Activated T-cell treated with anti-CD3 and anti-CD28 coated beads for 1 hour (primary cell): ENCODE measurements around the gene IYD.

Experiments
- DNase-seq: peaks from one replicate; pipeline ENCODE4 v3.0.0-alpha.2; 2020; ENCODE audit warnings: low read depth

Gene IYD

DNA sequence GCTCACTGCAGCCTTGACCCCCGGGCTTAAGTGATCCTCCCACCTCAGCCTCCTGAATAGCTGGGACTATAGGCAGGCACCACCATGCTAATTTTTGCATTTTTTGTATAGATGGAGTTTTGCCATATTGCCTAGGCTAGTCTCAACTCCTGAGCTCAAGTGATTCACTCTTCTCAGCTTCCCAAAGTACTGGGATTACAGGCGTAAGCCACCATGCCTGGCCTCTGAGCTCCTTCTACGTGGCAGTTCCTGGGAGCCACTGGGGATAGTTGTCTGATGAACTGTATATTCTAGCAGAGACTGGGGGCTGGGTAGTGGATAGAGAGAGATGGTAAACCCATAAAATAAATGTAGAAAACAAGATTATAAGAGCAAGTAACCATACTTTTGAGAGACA lies 26.1 kb downstream of the IYD start:
- no peak for DNase-seq

DNA sequence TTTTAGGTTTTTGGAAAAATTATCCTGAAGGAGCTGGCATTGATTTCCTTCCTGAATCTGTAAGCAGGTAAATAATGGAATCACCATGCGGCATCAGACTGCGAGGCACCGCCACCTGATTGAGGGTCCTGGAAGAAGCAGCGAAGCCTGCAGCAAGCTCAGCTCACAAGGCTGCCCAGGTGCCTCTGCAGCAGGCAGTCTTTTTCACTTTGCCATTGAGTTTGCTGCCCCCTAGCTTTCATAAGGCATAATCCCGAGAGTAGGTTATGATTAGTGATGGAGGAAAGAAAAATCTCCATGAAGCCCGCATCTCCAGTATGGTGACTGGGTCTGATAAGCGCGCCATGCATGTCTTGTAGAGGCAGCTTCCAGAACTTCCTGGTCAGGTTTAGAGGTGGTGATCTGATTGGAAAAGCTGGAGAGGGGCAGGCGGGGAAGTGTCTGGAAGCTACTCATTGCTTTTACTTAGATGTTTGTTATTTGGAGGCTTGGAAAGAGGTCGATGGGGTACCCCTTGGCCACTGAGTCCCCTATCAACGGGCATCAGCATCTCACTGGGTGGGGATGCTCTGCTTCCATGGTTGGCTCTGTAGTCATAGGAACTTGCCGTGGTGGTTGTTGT lies 26.7 kb downstream of the IYD start:
- DNase-seq = no peak

DNA sequence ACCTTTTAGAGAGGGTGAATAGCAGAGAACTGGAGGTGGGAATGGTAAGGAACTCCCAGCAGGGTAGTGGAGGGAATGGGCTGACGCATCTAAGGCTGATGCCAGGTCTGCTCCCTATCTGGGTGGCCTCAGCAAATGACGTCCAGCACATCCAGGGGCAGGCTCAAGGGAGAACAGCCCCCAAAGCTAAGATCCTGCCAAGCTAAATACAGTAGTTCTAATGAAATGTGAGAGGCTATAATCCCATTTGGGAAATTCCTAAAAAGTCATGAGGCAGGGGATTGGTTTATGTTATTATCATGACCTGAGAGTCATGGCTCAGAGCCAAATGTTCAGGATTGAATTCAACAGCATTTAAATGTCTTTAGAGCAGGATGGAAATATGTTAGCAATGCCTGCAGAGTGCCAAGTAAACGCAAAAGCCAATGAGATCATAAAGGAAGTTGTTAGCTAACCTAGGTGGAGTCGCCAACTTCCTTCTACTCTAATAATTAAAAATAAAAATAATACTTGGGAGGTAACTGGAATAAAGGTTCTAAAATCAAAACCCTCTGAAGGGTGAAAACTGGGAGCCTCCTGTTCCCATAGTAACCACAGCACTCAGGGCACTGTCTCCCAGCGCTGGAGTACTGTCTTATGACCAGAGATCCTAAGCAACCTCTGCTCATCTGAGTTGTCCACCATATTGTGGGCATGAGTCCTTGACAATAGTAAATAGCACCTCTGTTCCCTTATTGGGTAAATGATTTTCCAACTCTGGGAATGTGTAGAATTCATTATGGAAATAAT lies 34.8 kb downstream of the IYD start:
- no peak for DNase-seq

DNA sequence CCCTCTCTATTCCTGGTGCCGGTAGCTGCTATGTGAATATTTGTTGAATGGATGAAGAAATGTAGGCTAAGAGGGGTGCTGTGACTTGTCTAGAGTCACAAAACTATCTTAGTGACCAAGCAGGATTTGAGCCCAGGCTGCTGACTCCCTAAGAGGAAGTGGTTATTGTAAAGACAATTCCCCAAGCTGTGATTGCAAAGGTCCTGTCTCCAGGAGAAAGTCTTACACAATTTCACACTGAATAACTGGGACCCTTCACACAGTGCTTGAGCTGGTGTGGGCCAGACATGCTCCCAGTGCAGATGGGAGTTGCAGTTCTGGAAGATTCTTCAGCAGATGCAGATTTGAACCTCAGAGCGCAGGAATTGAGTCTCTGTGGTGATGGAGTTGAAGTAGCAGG lies 38.1 kb downstream of the IYD start:
- no peak for DNase-seq

DNA sequence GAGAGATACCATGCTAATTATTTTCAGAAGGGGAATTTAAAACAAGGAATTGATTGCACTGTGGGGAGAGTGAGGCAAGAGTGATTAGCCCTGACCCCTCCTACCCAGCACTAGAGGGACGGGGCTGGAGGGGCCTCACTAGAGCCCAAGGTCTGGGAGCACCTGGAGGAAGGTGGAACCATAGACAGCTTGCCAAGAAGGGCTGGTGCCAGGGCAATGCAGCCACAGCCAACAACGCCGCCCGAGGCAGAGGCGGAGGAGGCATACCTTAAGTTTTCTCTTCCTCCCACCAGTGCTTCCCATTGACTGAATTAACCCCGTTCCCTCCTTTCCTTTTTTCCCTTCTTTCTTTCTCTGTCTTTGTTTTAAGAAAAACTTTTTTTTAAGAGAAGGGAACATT lies 40.0 kb downstream of the IYD start:
- no peak for DNase-seq

DNA sequence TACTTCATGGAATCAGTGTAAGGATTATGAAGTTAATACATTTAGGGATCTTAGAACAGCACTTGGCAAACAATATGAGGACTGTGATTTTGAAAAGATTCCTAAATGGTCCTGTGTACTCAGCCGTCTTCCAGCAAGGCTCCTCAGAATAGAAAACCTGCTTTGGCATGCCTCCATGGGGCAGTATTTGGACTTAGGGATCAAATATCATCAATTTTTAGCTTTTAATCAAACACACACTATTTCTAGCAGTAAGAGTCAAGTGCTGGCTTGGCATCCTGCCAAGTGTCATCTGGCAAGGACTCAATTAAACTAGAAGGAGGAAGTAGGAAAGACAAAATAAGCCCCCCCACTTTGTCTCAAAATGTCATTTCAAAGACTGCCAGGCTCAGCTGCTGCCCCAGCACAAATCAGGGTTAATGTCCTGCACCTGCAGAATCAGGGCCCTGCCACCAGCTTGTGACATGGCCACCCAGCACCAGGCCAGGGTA lies 40.8 kb downstream of the IYD start:
- DNase-seq = no peak

DNA sequence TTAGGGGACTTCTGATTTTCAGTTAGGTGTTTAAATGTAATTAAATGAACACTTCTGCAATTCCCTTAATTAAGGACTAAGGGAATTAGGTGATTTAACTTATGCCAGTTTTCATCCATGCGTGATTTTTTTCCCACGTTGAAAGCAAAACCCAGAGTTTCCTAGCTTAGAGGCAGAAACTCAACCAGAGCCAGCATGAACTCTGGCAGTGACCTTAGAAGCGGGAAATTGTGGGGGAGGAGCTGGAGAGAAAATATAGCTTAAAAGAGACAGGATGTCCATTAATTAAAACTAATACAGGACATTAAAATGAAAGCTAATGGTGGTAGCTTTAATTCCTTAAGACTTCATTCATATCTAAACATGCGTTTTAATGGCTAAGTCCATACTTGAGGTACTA lies 41.6 kb downstream of the IYD start:
- DNase-seq = no peak

DNA sequence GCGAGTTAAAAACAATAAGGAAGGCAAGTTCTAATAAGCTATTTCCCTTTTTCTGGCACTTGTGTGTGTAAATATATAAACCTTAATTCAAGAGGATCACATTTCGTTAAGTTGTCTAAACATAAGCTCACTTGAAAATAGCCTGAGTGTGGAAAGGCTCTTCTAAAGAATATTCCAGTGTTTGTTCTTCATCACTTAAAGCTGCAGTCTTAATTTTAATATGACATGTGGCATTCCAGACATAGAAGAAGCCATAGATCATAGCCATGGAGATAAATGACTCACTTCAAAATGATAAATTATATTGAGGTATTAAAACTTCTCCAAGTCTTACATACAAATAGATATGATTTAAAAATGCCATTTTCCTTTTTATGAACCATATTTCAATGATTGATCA lies 42.1 kb downstream of the IYD start:
- no peak for DNase-seq

DNA sequence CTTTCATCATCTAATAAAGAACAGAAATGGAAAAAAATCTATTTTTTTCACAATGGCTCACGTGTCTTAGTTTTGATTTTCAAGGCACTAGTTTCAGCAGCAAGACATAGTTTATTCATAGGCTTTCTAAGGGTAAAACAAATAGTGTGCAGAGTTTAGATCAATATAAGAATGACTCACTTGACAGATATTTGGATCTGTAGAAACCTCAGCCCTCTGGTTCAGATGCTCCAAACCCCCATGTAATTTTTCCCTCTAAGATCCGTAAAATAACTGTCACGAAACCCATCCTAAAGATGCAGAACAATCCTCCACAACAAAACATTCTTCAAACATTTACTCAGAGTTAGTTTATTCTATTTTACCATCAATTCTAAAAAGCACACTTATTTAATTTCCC lies 43.4 kb downstream of the IYD start:
- no peak for DNase-seq

DNA sequence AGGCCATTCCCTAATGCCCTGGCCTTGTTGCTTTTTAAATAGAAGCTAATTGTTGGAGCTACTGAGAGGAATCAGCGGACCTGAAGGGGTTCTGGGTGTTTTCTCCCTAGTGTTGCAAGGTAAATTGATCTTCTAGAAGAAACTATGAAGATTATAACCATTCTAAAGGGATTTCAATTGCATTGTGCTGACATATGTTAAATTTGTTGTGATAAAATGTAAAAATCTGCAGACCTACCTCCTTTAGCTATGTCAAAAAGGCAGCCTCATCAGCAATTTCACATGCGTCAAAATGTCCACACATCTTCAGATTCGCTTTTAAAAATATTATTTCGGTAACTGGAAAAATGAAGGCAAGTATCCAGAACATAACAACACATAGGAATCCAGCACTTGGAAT lies 44.4 kb downstream of the IYD start:
- no peak for DNase-seq

DNA sequence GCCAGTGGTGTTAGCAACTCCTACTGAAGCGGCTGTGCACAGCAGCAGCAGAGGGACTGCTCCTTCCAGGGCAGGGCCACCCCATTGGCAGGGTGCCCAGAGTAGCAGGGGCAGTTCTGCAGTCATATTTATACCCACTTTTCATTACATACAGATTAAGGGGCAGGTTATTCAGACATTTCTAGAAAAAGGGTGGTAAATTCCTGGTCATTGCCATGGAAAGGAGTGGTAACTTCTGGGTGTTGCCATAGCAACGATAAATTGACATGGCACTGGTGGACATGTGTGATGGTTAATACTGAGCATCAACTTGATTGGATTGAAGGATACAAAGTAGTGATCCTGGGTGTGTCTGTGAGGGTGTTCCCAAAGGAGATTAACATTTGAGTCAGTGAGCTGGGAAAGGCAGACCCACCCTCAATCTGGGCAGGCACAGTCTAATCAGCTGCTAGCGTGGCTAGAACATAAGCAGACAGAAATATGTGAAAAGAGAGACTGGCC lies 45.0 kb downstream of the IYD start:
- DNase-seq = no peak

DNA sequence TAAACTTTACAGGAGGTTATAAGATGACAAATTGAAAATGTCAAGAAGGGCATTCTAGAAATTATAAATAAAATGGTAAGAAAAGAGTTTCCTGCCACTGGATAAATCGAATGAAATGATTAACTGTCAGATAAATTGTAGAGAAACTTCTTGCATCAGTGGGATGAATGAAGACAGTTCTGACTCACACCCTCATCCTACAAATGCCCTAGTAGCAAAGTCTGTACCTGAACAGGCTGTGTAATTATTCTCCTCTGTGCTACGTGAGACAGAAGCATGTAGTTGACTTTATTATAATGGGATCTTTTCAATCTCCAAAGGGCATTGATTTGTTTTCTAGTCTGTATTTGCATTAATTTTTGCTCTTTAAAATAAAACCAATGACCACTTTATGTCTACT lies 47.3 kb downstream of the IYD start:
- DNase-seq = no peak

DNA sequence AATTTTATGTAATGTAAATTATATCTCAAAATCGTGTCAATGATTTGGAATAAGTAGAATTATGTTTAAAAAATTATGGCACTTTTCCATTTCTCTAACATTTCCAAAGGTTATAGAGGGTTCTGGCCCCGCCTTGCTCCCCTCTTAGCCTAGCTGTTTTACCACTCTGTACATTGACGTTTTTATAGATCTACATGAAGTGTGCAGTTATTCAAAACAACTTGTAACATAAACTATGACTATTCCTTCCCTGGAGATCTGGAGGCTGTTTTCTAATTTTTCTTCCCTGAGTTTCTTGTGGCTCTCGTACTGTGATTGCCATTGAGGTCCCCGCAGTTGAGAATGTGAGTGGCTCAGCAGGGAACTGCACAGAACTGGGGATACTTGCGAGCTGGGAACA lies 48.4 kb downstream of the IYD start:
- no peak for DNase-seq

DNA sequence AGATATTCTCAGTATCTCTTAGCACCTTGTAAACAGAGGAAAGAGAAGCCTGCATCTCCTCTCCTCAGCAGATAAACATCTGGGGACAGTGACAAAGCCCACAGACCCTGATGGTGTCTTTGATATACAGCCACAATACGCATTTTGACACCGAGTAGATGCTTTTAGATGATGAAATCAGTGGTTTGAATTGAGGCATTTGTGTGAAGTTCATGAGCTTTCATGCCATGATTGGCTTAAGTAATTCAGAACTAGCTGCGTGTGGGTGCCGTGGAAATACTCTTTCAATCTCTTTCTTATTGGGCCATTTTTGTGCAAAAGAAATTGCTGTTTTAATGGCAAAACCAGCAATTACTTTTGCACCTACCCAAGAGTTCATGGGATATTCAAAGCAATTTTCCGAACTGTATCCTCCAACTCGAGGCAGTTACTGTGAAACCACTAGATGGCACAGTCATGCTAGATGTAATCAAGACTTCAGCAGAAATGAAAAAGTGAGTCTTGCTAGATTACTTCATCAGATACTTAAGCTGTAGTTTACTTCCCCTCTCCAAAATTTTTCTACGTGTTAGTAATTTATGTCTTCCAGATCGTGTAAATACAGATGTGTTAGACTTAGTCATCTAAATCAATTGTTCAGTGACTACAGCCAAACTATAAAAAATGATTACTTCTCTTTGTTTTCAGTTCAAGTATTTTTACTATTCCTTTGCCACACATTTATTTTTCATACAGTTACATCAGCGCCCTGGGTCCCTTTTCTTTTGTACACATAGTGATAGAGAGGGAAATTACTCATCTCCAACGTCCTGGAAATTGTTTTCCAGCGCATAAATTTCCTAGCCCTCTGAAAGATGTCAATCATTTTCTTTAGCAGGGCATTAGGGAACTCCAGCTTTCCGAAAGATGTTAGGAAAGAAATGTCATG lies 49.4 kb downstream of the IYD start:
- no peak for DNase-seq

DNA sequence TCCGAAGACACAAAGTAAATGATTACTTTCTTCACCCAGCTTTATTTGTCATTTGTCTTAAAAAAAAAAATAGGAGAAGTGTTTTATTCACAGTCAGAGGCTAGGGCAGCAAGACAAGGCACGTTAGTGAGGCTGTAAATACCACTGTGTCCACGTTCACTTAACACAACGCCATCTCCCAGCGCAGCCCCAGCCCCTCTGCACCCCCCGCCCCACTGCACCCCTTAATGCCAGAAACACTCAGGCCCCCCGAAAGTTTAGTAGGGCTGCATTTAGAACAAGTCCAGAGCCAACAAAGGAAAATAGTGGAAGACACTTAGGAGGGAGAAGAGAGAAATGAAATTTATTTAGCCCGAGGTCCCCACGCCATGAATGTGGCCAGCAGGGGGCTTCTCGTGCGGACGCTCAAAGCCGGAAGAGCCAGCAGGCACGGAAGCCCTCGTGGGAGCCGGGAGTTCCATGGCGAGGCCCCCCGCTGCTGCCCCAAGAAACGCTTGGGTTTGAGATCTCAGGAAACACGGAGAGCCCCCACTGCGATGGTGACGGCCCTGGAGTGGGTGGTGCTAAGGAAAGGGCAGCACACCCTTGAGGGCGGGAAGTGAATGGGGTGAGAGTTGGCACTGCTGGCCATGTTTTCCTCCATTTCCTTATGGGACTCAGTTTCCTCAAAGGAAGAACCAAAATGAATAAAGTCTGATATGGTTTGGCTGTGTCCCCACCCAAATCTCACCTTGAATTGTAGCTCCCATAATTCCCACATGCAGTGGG lies 50.2 kb downstream of the IYD start:
- DNase-seq = peak; percentile 31

DNA sequence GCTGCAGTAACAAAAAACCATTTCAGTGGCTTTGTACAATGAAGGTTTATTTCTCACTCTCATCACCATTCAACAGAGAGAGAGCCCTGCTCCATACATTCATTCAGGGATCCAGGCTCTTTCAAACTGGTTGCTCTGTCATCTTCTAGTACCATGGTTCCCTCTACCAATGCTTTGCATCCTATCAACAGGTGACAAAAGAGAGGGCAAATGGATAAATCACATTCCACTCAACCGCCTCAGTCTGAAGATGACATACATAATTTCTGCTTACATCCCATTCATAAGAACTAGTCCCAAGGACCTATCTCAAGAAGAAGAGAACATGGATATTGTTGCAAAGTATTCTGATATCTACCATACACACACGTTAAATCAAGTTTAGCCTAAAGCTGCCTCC lies 51.6 kb downstream of the IYD start:
- DNase-seq = no peak

DNA sequence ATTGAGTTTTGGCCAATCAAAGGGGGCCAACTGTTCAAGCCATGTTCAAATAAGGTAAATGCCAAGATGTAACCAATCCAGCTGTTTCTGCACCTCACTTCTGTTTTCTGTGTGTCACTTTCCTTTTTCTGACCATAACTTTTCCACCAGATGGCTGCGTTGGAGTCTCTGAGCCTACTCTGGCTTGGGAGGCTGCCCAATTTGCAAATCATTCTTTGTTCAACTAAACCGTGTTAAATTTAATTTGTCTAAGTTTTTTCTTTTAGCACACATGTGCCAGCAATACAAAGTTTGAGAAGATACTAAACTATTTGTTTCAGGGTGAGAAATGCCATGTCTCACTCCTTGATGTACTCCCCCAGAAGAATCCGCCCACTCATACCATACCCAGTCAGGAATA lies 52.1 kb downstream of the IYD start:
- DNase-seq = no peak

DNA sequence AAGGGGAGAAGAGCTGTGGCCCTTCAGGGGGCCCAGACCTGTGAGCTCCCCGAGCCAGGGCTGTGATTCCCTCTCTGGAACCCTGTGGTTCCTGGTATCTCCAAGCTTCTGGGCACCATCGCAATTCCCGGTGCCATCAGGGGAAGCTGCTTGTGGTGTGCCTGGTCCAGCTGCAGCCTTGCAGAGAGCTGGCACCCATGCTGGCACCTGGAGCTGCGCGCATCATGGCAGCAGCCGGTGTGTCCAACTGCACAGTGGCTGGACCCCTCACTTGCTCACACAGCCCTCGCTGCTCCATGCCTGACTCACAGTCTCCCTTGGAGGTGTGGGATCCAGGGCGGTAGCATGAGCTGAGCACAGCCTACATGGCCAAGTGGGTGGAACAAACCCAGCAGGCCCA lies 56.7 kb downstream of the IYD start:
- no peak for DNase-seq

DNA sequence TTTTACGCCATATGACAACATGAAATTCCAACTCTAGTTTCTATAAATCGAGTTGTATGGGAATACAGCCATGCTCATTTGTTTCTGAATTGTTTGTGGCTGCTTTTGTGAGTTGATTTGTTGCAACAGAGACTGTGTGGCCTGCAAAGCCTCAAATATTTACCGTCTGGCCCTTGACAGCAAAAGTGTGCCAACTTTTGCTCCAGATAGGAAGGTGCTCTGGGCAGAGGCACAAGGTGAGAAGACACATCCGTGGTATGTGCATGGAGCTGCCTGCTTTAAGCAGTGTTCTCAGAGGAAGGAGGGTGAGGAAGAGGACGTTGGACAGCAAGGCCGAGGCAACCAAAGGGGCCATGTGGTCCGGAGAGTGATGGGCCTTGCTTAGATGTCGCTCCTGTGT lies 57.4 kb downstream of the IYD start:
- DNase-seq = no peak

DNA sequence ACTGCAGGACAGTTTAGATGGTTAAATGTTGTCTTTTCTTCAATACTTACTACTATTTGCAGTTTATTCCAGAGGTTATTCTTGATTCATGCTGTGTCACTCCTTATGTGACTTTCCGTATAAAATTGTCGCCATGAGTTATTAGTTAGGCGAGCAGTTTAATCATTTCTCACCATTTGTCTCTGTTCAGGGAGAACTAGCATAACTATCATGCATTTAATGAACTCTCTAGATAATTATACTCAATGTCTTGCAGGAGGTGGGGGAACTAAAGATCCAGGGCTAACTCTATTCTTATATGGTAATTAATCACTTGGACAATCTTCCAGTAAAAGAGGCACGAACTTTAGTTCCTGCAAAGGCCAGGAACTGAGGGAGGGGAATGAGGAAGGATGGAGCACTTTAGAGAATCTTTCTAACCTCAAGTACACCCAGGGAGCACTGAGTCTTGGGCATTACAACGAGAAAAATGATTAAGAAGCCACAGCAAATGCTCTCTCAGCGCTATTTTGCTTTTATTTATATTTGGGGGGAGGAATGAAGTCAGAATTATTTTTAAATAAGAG lies 58.3 kb downstream of the IYD start:
- no peak for DNase-seq

DNA sequence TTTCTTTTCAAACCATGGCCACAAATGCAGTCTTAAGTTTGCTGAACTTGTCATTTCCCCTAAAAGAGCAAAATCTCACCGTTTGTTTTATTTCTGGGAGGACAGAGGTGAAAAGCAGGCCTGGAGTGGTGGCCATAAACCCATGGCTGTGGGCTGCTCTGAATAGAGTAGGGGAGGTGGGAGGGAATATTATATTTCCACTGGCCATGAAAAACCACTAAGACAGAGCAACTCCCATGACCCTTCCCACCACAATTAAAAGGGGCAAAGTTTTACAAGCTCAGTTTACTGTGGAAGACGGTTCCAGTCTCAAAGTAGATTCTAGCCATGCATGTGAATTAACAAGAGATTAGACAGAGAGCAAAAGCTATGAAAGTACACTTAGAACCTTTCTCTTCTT lies 59.0 kb downstream of the IYD start:
- DNase-seq = no peak

DNA sequence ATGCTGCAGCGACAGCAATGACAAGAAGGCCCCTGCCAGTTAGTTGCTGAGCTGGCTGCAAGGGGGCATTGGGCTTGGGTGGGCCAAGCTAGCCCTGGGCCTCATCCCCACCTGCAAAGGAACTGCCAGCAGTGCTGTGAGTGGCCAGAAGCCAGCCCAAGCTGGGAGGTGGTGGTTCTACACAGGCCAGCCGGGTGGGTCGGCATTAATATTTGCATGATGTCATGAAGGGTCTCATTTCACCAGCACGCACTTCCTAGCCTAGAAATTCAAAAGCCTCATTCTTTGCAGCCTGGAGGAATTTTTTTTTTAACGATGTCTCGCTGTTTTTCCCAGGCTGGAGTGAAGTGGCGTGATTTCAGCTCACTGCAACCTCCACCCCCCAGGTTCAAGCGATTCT lies 62.0 kb downstream of the IYD start:
- no peak for DNase-seq
